ENCODE results near the gene ALKBH6.
"Not testable (repeated sequence)": the region's sequence is repeated elsewhere in the genome, so short reads cannot be mapped to it uniquely, and the experiment has no call there.

DNA sequence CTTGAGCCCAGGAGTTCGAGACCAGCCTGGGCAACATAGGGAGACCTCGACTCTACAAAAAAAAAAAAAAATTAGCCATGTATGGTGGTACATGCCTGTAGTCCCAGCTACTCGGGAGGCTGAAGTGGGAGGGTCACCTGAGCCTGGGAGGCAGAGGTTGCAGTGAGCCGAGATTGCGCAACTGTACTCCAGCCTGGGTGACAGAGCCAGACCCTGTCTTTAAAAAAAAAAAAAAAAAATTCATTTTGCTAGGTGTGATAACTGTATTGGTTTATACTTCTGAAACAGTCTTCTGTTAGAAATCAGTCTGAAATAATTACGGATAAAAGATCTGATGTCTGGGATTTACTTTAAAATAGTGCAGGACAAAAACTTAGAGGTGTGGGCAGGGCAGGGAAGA, 27.1 kb upstream of the ALKBH6 start:
- TF ChIP-seq CTCF, POLR2A, POLR2AphosphoS5 (IDR thresholded peaks at IDR 0.05): not testable (repeated sequence)

All from transverse colon (tissue), 4 donors.